Heart right ventricle (tissue), 16 donors: ENCODE measurements around the gene RAD51AP2. TPM values are rescaled to one million over a fixed set of nuclear protein-coding genes. Genes with fewer than 3 reads are reported as not detected.

ENCODE experiments used
- ATAC-seq, 8 donors: fragments of 200-7000 bp; cut with Tn5 transposase; one replicate each; pipeline ENCODE4 v1.9.1; 2020; ENCODE audit warnings: mild to moderate bottlenecking in 8 of 8, moderate library complexity in 8 of 8, moderate number of reproducible peaks in 1 of 8
- DNase-seq, 2 donors: peaks; one replicate each; pipeline ENCODE4 v3.0.0-alpha.2; 2020
- H3K27ac ChIP-seq, 10 donors: fragments of 200-600 bp; sonication (generic) in 2 of 10; one replicate each; pipeline versions ENCODE4 v1.5.0 to v1.8.0; 2020 to 2022; ENCODE audit warnings: mild to moderate bottlenecking in 3 of 10
- H3K27me3 ChIP-seq, 7 donors: fragments of 200-600 bp; one replicate each; pipeline ENCODE4 v1.8.0; 2021 to 2022; ENCODE audit warnings: mild to moderate bottlenecking in 2 of 7
- H3K36me3 ChIP-seq, 9 donors: fragments of 200-600 bp; sonication (generic) in 1 of 9; one replicate each; pipeline versions ENCODE4 v1.5.0 to v1.8.0; 2020 to 2022; ENCODE audit warnings: mild to moderate bottlenecking in 2 of 9
- H3K4me1 ChIP-seq, 9 donors: fragments of 200-600 bp; sonication (generic) in 1 of 9; one replicate each; pipeline versions ENCODE4 v1.5.0 to v1.8.0; 2020 to 2022; ENCODE audit warnings: mild to moderate bottlenecking in 4 of 9
- H3K4me3 ChIP-seq, 10 donors: fragments of 200-600 bp; sonication (generic) in 2 of 10; one replicate each; pipeline versions ENCODE4 v1.5.0 to v1.8.0; 2020 to 2022; ENCODE audit warnings: mild to moderate bottlenecking in 7 of 10, moderate library complexity in 2 of 10
- H3K9me3 ChIP-seq, 11 donors: fragments of 200-600 bp in 10 of 11; sonication (generic) in 2 of 11; one replicate each; pipeline versions ENCODE4 v1.5.0 to v1.8.0; 2013 to 2022; ENCODE audit warnings: mild to moderate bottlenecking in 2 of 11, control low read depth in 1 of 11, moderate library complexity in 1 of 11
- WGBS, 2 donors: extraction: QIAGEN DNeasy Blood & Tissue Kit; methylation state at CpG; one replicate each; pipeline ENCODE4 v1.1.7; 2013; ENCODE audit warnings: inconsistent platforms in 1 of 2; 5-methylcytosine and 5-hydroxymethylcytosine counted together
- intact Hi-C, 10 donors: fragments of 100-400 bp; cut with DNase I; formaldehyde crosslinking; loops; one replicate each; pipeline versions ENCODE4 v1.11.1 to v1.14.2; 2022
- polyA plus RNA-seq, 2 donors: library from polyadenylated mRNA; stranded (reverse); fragments of 200-250 nt; gene quantifications; one replicate each; pipeline ENCODE4 v1.2.3, GENCODE V29; 2013
- total RNA-seq, 10 donors: library from RNA; stranded (reverse); fragmentation: NEBNext Ultra II Directional in 3 of 10; extraction: Animal tissue kit (Norgen Biotek cat#: 25700) in 3 of 10; gene quantifications; one replicate each; pipeline versions ENCODE4 v1.2.1 to v1.2.4, GENCODE V29; 2021 to 2023
- TF ChIP-seq, protein P1 (sequence below), 9 donors: fragments of 200-600 bp; sonication (generic) in 2 of 9; IDR thresholded peaks; one replicate each; pipeline versions ENCODE4 v1.5.0 to v1.8.0; 2021 to 2022; ENCODE audit warnings: antibody characterized with exemption in 9 of 9, mild to moderate bottlenecking in 5 of 9, moderate library complexity in 1 of 9
- donor health status: Arrhythmogenic right ventricular cardiomyopathy.
- donor health status: ischemic (EF 13 %, LVEDD 7.1; RV severe dilation, severe dysfunction).
- donor health status: healthy with polysubstance abuse.
- donor health status: DM: no; HTN: yes; CAD: no.
- donor health status: DM: no; HTN: no; CAD: no.
- donor health status: ischemic (EF 25% LVEDD 6.9; RV normal size, moderate dysfunction).
- donor health status: ischemic (EF 25% LVEDD 5.7; RV mildly dilated, moderate dysfunction).
- donor health status: healthy.
- donor health status: DM: yes; HTN: yes; CAD: no.
- donor health status: Ischemic cardiomyopathy.
- donor health status: ischemic (EF 35%, LVEDD 5.7; RV mildly dilated, moderate dysfunction).
- donor health status: nonischemic (EF 11% LVEDD 7.7; RV severe dilation, severe dysfunction).
- donor health status: DM: yes; HTN: yes; CAD: no.
- donor health status: PGD.
- donor health status: ischemic (EF 29% LVEDD 5.4; RV normal size, mild dysfunction).
- donor health status: nonischemic (EF 23%, LVEDD 6.1; RV moderate dilation, normal function).

Gene RAD51AP2
- total and polyA plus RNA-seq, 12 donors, result 0.03 to 0.49 (median 0.14) TPM; not detected in 1

DNA sequence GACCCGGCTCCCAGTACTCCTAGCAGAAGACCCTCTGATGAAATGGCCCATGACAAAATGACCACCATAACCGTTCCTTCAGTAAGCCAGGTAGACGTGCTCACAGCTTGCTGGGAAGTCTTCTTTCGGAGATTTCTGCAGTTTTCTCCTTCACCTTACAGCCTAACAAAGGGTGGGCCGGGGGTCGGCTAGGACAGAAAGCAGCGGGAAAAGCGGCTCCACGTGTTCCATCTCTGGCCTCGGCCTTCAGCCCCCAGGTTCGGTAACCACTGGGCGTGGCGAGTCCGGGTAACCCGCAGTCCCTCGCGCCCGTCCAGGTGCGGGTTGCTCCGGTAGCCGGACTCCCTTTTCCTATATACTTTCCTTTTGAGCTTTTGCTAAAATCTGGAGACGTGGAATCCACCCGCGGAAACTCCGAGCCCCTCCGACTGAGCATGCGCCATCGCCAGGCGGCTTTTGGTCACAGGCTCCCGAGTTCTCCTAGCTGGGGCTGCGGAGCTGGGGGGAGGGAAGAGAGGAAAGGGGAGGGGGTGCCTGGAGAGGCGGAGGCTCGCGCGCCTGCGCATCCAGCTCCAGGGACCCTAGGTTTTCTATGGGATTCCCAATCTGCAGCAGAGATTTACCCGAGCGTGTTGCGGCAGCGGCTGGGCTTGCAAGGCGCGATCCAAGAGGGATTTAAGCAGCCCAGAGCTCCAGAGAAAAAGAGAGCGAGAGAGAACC is 22.0 kb upstream of the RAD51AP2 start, which contains the start of gene VSNL1:
TSS of gene VSNL1 (plus strand) at position 604 of the 720 bp plus-strand sequence. CDS start 51,379 bp downstream, outside the sequence.
- Histone ChIP-seq H3K9me3 (no peaks in the 10 kb centered on the region), H3K27ac (peak within 1 kb of the TSS; percentile 63 to 90 (median 82)), H3K4me3 (peak within 1 kb of the TSS; percentile 34 to 65 (median 56)), H3K4me1 (peaks cover 0 to 19% (median 3%) of the 10 kb centered on the region in 9 donors), H3K36me3 (no peaks in the 10 kb centered on the region), H3K27me3 (peaks cover 0 to 90% (median 62%) of the 10 kb centered on the region in 7 donors)
- peak; percentile 76 to 80 for DNase-seq
- 1% methylated on average over 43 of the region's 43 CpGs for WGBS, 2 donors
- intact Hi-C loops, result loop anchor here in 2 of 10 donors (5.0 to 10.0 kb wide), 2 partner anchors 72 to 105 kb away; no protein-coding TSS in a partner anchor
- TF ChIP-seq, protein P1, sequence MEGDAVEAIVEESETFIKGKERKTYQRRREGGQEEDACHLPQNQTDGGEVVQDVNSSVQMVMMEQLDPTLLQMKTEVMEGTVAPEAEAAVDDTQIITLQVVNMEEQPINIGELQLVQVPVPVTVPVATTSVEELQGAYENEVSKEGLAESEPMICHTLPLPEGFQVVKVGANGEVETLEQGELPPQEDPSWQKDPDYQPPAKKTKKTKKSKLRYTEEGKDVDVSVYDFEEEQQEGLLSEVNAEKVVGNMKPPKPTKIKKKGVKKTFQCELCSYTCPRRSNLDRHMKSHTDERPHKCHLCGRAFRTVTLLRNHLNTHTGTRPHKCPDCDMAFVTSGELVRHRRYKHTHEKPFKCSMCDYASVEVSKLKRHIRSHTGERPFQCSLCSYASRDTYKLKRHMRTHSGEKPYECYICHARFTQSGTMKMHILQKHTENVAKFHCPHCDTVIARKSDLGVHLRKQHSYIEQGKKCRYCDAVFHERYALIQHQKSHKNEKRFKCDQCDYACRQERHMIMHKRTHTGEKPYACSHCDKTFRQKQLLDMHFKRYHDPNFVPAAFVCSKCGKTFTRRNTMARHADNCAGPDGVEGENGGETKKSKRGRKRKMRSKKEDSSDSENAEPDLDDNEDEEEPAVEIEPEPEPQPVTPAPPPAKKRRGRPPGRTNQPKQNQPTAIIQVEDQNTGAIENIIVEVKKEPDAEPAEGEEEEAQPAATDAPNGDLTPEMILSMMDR (IDR thresholded peaks at IDR 0.05), result no peak
- ATAC-seq, result peak; percentile 66 to 90 (median 86)

DNA sequence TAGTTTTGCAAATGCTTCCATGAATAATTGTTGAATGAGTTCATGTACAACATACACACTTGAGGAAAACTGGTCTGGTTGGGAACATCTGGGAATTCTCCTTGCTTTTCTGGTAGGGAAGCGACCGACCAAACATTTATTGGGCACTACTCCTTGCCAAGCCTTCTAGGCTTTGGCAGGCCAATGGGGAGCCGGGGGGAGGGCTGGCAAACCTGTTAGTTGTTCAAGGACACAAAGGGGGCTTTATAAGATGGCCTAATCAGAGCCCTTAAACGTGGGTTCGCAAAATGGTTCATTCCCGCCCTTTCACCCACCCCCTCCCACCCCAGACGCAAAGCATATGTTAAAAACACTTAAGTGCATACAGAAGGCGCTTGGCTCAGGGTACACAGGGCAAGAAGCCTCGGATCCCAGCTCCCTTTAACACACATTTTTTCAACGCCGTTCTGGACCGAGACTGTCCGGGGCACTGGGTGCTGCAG is 21.4 kb upstream of the RAD51AP2 start:
- peak; percentile 14 to 81 (median 64) for ATAC-seq

DNA sequence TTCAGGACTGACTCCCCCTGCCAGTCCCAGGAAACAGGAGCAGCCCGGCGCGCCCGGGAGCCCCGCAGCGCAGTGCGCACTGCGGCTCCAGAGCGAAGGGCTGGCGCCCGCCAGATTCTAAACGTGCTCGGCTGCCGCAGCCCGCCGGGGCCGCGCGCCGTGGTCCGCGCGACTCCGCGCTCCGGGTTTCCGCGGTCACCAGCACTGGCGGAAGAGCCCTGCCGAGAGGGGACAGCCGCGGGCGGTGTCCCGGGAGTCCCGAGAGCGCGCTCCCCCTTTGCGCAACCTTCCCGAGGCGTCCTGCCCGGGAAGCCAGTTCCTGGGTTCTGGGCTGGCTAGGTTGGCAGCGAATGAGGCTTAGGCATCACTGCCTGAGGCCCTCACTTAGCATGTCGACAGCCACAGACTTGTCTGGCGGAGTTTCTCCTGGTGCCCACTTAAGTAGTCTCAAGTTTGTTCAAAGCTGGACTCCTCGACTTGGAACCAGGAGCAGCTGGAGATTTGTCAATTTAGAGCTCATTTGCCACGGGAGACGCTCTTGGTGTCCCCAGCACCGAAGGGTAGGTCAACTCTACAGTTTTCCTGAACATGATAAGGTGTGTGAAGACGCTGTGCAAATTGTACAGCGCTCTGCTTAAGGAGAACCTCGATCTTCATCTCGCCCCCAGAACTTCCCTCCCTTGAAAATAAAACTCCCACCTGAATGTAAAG is 20.8 kb upstream of the RAD51AP2 start:
- WGBS, 2 donors, result 1% methylated on average over 50 to 52 of the region's 52 CpGs
- no peaks in the 10 kb centered on the region for H3K9me3 ChIP-seq
- TF ChIP-seq, protein P1 (IDR thresholded peaks at IDR 0.05), result peak in 1 of 9 donors; percentile 4
- peaks cover 0 to 96% (median 62%) of the 10 kb centered on the region in 7 donors for H3K27me3 ChIP-seq
- intact Hi-C loops, result loop anchor here in 4 of 10 donors (1.0 to 10.0 kb wide), 4 partner anchors 21 to 106 kb away; partner anchors contain the start of gene RAD51AP2 (in 1 of the 4)
- peak; percentile 80 to 95 (median 89) for ATAC-seq
- H3K4me1 ChIP-seq, result peaks cover 0 to 19% (median 3%) of the 10 kb centered on the region in 9 donors
- H3K27ac ChIP-seq, result peak overlapping the region; percentile 63 to 90 (median 82)
- peak overlapping the region; percentile 15 to 65 (median 56) for H3K4me3 ChIP-seq
- H3K36me3 ChIP-seq, result no peaks in the 10 kb centered on the region
- peak; percentile 63 to 77 for DNase-seq

More for the DNA sequence above, 21.4 kb upstream of the RAD51AP2 start:
- Histone ChIP-seq H3K4me3 (peak overlapping the region; percentile 34 to 65 (median 56)), H3K4me1 (peaks cover 0 to 19% (median 3%) of the 10 kb centered on the region in 9 donors), H3K27me3 (peaks cover 0 to 96% (median 62%) of the 10 kb centered on the region in 7 donors), H3K27ac (peak overlapping the region; percentile 63 to 90 (median 82)), H3K9me3 (no peaks in the 10 kb centered on the region), H3K36me3 (no peaks in the 10 kb centered on the region)
- TF ChIP-seq, protein P1 (IDR thresholded peaks at IDR 0.05), result no peak
- 4 to 5% methylated on average over 13 of the region's 13 CpGs for WGBS, 2 donors
- DNase-seq, result peak; percentile 22 to 23
- intact Hi-C loops, result loop anchor here in 5 of 10 donors (1.0 to 10.0 kb wide), 4 partner anchors 21 to 105 kb away; partner anchors contain the start of gene RAD51AP2 (in 1 of the 5)
